ENCODE results near the gene TMEM117.

DNA sequence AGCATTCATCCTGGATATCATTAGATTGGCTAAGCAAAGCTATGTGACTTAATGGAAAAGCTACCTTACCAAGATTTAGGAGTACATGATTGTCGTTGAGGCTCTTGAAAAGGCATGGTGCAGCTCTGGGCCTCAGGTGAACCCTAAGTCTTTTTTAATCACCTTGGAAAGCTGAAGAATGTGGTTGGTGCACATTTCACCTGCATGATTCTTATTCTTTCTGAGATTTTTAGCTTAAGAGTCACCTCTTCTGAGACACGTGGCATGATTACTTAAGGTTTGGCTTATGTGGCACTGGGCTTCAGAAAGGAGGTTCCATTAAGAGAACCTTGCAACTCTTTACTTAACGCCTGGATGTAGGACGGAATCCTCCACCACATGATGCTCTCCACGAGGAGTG is 498.5 kb downstream of the TMEM117 start:
- TF ChIP-seq, protein P1, sequence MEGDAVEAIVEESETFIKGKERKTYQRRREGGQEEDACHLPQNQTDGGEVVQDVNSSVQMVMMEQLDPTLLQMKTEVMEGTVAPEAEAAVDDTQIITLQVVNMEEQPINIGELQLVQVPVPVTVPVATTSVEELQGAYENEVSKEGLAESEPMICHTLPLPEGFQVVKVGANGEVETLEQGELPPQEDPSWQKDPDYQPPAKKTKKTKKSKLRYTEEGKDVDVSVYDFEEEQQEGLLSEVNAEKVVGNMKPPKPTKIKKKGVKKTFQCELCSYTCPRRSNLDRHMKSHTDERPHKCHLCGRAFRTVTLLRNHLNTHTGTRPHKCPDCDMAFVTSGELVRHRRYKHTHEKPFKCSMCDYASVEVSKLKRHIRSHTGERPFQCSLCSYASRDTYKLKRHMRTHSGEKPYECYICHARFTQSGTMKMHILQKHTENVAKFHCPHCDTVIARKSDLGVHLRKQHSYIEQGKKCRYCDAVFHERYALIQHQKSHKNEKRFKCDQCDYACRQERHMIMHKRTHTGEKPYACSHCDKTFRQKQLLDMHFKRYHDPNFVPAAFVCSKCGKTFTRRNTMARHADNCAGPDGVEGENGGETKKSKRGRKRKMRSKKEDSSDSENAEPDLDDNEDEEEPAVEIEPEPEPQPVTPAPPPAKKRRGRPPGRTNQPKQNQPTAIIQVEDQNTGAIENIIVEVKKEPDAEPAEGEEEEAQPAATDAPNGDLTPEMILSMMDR (conservative IDR thresholded peaks at IDR 0.05; ENCODE audit: low read depth, low read length) = no peak
- no peak for TF ChIP-seq EZH2 (IDR thresholded peaks at IDR 0.05; ENCODE audit: borderline replicate concordance, low read depth, low read length, poor library complexity, severe bottlenecking)

Data from A673 (cell line).